ENCODE measurements around the gene GPR162.

GRCh38 chr12:6773590-6774351, 47.9 kb upstream of the GPR162 start:
- TF ChIP-seq CTCF (IDR thresholded peaks at IDR 0.05) (no peak), POLR2A (IDR thresholded peaks at IDR 0.05) (no peak)

All from esophagus squamous epithelium (tissue), 4 donors.